Measurements from ENCODE around the gene RPS6KA2.
"Not testable (repeated sequence)": the region's sequence is repeated elsewhere in the genome, so short reads cannot be mapped to it uniquely, and the experiment has no call there.

RPS6KA2 gene

GRCh38 chr6:166365806-166366205, 261.2 kb downstream of the RPS6KA2 start:
- DNase-seq (ENCODE audit: low spot score): no peak

- DNase-seq (ENCODE audit: low spot score): no peak
These were observed 261.8 kb downstream of the RPS6KA2 start for GRCh38 chr6:166365221-166365620.

- no peak for DNase-seq (ENCODE audit: low spot score)
These were observed 262.6 kb downstream of the RPS6KA2 start for GRCh38 chr6:166364456-166364855.

GRCh38 chr6:166362427-166362826, 264.6 kb downstream of the RPS6KA2 start:
- DNase-seq (ENCODE audit: low spot score): not testable (repeated sequence)

GRCh38 chr6:166361077-166361429, 266.0 kb downstream of the RPS6KA2 start:
- DNase-seq (ENCODE audit: low spot score): no peak

GRCh38 chr6:166360243-166361076, 266.6 kb downstream of the RPS6KA2 start:
- DNase-seq (ENCODE audit: low spot score): no peak
